Large intestine (tissue), 3 donors: ENCODE measurements around the gene NOS1. TPM values are rescaled to one million over a fixed set of nuclear protein-coding genes. Genes with fewer than 3 reads are reported as not detected.

Experiments
- DNase-seq, 2 donors: peaks; one replicate each; pipeline versions ENCODE4 v3.0.0 to v3.0.0-alpha.2; 2013
- H3K27ac ChIP-seq: one replicate; pipeline ENCODE4 v1.5.1; 2013; ENCODE audit warnings: low read length
- H3K27me3 ChIP-seq: 2 replicates; pipeline ENCODE4 v1.6.1; 2013; ENCODE audit warnings: low read length; ENCODE audit not compliant: control insufficient read depth, insufficient read depth
- H3K36me3 ChIP-seq: 2 replicates; pipeline ENCODE4 v1.6.1; 2013; ENCODE audit warnings: low read length; ENCODE audit not compliant: control insufficient read depth, insufficient read depth
- H3K4me1 ChIP-seq: one replicate; pipeline ENCODE4 v1.6.1; 2013; ENCODE audit warnings: low read length; ENCODE audit not compliant: control insufficient read depth, insufficient read depth
- H3K4me3 ChIP-seq: one replicate; pipeline ENCODE4 v1.5.1; 2013; ENCODE audit warnings: low read length
- H3K9me3 ChIP-seq: one replicate; pipeline ENCODE4 v1.6.1; 2013; ENCODE audit warnings: mild to moderate bottlenecking, low read depth, low read length, moderate library complexity; ENCODE audit not compliant: control insufficient read depth
- WGBS: methylation state at CpG from one replicate; pipeline ENCODE4 v1.1.5; 2013; ENCODE audit warnings: low lambda C conversion rate; ENCODE audit not compliant: insufficient coverage; 5-methylcytosine and 5-hydroxymethylcytosine counted together
- polyA plus RNA-seq: library from polyadenylated mRNA; unstranded; fragments of 120-200 nt; gene quantifications from one replicate; pipeline ENCODE4 v1.2.1, GENCODE V29; 2013

The NOS1 gene
- polyA plus RNA-seq, 1 donor, result 11.5 TPM

GRCh38 chr12:117333331-117333881, 28.0 kb downstream of the NOS1 start:
- H3K4me1 ChIP-seq, result no peaks in the 10 kb centered on the region

GRCh38 chr12:117331691-117332090, 29.7 kb downstream of the NOS1 start:
- H3K27me3 ChIP-seq, result peaks cover 13% of the 10 kb centered on the region
- no peak overlapping the region for H3K4me3 ChIP-seq
- H3K36me3 ChIP-seq, result no peaks in the 10 kb centered on the region
- H3K27ac ChIP-seq, result no peak overlapping the region
- DNase-seq, result no peak
- H3K4me1 ChIP-seq, result no peaks in the 10 kb centered on the region
- no CpG with 5 or more reads among the region's 5 CpGs for WGBS
- no peaks in the 10 kb centered on the region for H3K9me3 ChIP-seq

More at GRCh38 chr12:117333331-117333881, 28.0 kb downstream of the NOS1 start:
- Histone ChIP-seq H3K9me3 (no peaks in the 10 kb centered on the region), H3K36me3 (no peaks in the 10 kb centered on the region), H3K27ac (no peak overlapping the region), H3K27me3 (peaks cover 13% of the 10 kb centered on the region), H3K4me3 (no peak overlapping the region)
- DNase-seq, result no peak
- no CpG with 5 or more reads among the region's 13 CpGs for WGBS

GRCh38 chr12:117330441-117331113, 30.8 kb downstream of the NOS1 start:
- H3K36me3 ChIP-seq, result no peaks in the 10 kb centered on the region
- no peaks in the 10 kb centered on the region for H3K9me3 ChIP-seq
- no peaks in the 10 kb centered on the region for H3K4me1 ChIP-seq
- peaks cover 13% of the 10 kb centered on the region for H3K27me3 ChIP-seq
- WGBS, result no CpG with 5 or more reads among the region's 27 CpGs
- H3K27ac ChIP-seq, result no peak overlapping the region
- H3K4me3 ChIP-seq, result no peak overlapping the region
- no peak for DNase-seq

- no peaks in the 10 kb centered on the region for H3K4me1 ChIP-seq
- no peak for DNase-seq
- H3K9me3 ChIP-seq, result no peaks in the 10 kb centered on the region
- H3K27me3 ChIP-seq, result peaks cover 7% of the 10 kb centered on the region
- H3K36me3 ChIP-seq, result no peaks in the 10 kb centered on the region
- 100% methylated on average over 1 of the region's 8 CpGs for WGBS
- no peak overlapping the region for H3K27ac ChIP-seq
- no peak overlapping the region for H3K4me3 ChIP-seq
These were observed 31.7 kb downstream of the NOS1 start for GRCh38 chr12:117329756-117330155.

GRCh38 chr12:117328556-117329100, 32.8 kb downstream of the NOS1 start:
- WGBS, result no CpG with 5 or more reads among the region's 13 CpGs
- H3K27me3 ChIP-seq, result peaks cover 5% of the 10 kb centered on the region
- no peaks in the 10 kb centered on the region for H3K36me3 ChIP-seq
- H3K4me1 ChIP-seq, result no peaks in the 10 kb centered on the region
- no peak overlapping the region for H3K4me3 ChIP-seq
- H3K27ac ChIP-seq, result no peak overlapping the region
- H3K9me3 ChIP-seq, result no peaks in the 10 kb centered on the region
- no peak for DNase-seq

- no peak for DNase-seq
- WGBS, result 56% methylated on average over 1 of the region's 1 CpG
- H3K36me3 ChIP-seq, result no peaks in the 10 kb centered on the region
- no peak overlapping the region for H3K27ac ChIP-seq
- no peaks in the 10 kb centered on the region for H3K9me3 ChIP-seq
- H3K4me3 ChIP-seq, result no peak overlapping the region
- H3K4me1 ChIP-seq, result no peaks in the 10 kb centered on the region
- H3K27me3 ChIP-seq, result no peaks in the 10 kb centered on the region
These were observed 39.0 kb downstream of the NOS1 start for GRCh38 chr12:117322428-117322827.

GRCh38 chr12:117321572-117321971, 39.9 kb downstream of the NOS1 start:
- no peaks in the 10 kb centered on the region for H3K27me3 ChIP-seq
- no CpG with 5 or more reads among the region's 4 CpGs for WGBS
- no peak overlapping the region for H3K27ac ChIP-seq
- H3K36me3 ChIP-seq, result no peaks in the 10 kb centered on the region
- no peaks in the 10 kb centered on the region for H3K4me1 ChIP-seq
- H3K9me3 ChIP-seq, result no peaks in the 10 kb centered on the region
- DNase-seq, result no peak
- H3K4me3 ChIP-seq, result no peak overlapping the region

GRCh38 chr12:117318591-117318990, 42.8 kb downstream of the NOS1 start:
- Histone ChIP-seq H3K27ac (no peak overlapping the region), H3K27me3 (no peaks in the 10 kb centered on the region), H3K9me3 (no peaks in the 10 kb centered on the region), H3K4me3 (no peak overlapping the region), H3K36me3 (no peaks in the 10 kb centered on the region), H3K4me1 (no peaks in the 10 kb centered on the region)
- DNase-seq, result no peak
- WGBS, result no CpG with 5 or more reads among the region's 9 CpGs

- no CpG with 5 or more reads among the region's 6 CpGs for WGBS
These were observed 45.1 kb downstream of the NOS1 start for GRCh38 chr12:117316336-117316735.

GRCh38 chr12:117313926-117314325, 47.5 kb downstream of the NOS1 start:
- no CpG with 5 or more reads among the region's 4 CpGs for WGBS
- no peak overlapping the region for H3K27ac ChIP-seq
- H3K4me3 ChIP-seq, result no peak overlapping the region
- no peaks in the 10 kb centered on the region for H3K27me3 ChIP-seq
- no peaks in the 10 kb centered on the region for H3K9me3 ChIP-seq
- no peak for DNase-seq
- H3K4me1 ChIP-seq, result no peaks in the 10 kb centered on the region
- H3K36me3 ChIP-seq, result no peaks in the 10 kb centered on the region

More at GRCh38 chr12:117316336-117316735, 45.1 kb downstream of the NOS1 start:
- Histone ChIP-seq H3K4me3 (no peak overlapping the region), H3K36me3 (no peaks in the 10 kb centered on the region), H3K9me3 (no peaks in the 10 kb centered on the region), H3K4me1 (no peaks in the 10 kb centered on the region), H3K27me3 (no peaks in the 10 kb centered on the region), H3K27ac (no peak overlapping the region)
- DNase-seq, result no peak
